GM20431 (cell line): ENCODE measurements around the gene POP4.

Experiments used
- in situ Hi-C: fragments of 300-500 bp; cut with MseI, MboI; formaldehyde crosslinking; loops from one replicate; pipeline ENCODE4 v1.15.0; 2020; ENCODE audit warnings: low sequenced_read_pairs; ENCODE audit not compliant: unreplicated experiment

The POP4 gene

DNA sequence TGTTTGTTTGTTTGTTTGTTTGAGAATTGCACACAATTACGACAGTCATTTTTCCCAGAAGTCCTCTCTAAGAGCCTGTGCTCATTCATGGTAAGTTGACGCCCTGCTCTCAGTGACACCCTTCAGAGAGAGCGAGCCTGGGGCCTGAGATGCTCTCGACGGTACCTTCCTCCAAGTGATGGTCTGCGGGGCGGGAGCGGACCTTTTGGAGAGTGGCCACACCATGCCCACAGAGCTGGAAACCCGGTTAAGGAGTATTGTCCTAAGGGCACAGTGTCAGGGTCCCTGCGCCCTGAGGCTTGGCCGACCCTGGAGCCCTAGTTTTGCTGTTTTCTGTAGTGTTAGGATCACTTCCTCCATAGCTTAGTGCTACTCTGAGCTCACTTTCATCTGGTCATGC lies 3.6 kb downstream of the POP4 start:
- in situ Hi-C loops: loop anchor here (10.0 kb wide), 1 partner anchor 95 kb away; no protein-coding TSS in a partner anchor

DNA sequence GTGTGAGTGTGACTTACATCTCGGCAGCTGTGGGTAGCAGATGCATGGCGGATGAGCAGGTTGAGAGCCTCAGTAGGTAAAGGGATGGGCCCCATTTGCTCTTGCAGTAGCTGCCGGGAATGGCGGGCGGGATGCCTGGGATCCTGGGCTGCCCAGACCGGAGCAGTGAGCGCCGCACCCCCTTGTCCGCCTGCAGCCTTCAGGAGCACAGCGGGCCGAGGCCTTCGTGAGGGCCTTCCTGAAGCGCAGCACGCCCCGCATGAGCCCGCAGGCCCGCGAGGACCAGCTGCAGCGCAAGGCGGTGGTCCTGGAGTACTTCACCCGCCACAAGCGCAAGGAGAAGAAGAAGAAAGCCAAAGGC lies 4.1 kb downstream of the POP4 start:
- in situ Hi-C loops: no loop called here

DNA sequence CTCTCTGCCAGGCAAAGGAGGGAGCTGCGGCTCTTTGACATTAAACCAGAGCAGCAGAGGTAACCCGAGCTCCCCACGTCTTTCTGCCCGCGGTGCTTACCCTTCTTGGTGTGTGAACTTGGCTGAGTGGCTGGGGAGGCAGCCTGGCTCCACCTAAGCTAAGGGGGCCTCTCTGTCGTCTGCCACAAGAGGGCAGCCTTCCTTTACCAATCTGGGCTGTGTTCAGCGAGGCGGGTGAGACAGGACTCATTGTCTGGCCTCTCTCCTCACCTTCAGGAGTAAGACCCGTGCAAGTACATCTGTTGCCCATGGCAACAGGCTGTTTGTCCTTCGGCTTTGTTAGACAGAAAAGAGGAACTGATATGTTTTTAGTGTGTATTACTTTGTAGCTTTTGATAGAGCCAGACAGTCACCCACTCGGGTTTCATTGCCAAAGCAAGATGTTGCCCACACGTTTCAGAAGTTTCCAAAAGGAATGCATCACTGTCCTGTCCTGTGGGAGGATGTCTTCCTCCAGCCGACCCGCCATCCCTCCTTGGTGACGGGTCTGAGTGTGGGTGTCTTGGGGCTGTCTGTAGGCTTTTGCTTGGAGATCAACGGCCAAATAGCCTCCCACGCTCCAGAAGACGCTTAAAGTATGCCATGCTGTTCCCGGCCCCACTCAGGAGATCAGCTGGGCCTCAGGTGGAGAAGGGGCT lies 4.6 kb downstream of the POP4 start:
- in situ Hi-C loops: no loop called here

DNA sequence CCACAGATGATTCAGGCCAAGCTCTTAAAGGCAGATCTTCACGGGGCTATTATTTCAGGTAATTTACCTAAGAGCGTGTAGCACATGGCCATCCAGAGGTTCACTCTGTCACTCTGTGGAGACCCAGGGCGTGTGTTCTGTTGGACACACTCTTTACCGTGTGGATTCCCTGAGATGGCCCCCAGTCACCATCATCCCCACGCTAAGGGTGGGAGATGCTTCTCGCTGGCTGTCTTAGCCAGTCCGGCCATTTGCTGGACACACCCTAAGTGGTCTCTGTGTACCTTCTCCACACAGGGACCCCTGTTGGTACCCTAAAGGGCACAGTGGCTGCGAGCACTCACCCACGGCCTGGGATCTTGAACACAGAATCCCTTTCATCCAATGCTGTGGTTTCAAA lies 6.0 kb downstream of the POP4 start:
- in situ Hi-C loops: no loop called here

DNA sequence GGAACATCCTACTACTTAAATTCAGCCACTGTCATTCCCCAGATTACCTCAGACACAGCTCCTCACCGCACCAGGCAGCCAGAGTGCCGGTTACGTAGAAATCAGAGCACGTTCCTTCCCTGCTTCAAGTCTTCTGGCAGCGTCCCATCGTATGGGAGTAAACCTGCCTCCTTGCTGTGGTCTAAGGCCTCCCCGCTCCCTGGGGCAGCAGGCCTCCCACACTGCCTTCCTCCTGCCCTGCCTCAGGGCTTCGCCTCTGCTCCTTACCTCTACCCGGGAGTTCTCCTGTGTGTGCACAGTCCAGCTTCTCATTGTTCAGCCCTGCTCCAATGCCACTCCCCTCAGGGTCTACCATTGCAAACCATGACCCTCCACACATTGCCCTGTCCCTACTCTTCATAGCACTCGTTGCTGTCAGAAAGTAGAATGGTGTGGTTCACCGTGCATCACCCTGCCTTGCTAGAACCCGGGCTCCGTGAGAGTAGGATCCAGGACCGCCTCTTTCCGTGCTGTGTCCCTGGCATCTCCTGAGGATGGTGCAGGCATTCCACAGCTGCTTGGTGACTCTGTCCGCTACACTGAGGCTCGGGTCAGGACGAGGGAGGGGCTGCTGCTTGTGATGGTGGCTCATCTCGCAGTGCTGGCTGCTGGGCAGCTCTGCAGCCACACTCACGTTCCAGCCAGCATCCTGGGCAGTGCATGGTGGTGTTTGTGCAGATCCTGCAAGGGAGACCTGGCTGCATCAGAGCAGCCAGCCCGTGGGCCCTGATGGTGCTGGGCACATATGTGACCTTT lies 6.9 kb downstream of the POP4 start:
- in situ Hi-C loops: no loop called here

DNA sequence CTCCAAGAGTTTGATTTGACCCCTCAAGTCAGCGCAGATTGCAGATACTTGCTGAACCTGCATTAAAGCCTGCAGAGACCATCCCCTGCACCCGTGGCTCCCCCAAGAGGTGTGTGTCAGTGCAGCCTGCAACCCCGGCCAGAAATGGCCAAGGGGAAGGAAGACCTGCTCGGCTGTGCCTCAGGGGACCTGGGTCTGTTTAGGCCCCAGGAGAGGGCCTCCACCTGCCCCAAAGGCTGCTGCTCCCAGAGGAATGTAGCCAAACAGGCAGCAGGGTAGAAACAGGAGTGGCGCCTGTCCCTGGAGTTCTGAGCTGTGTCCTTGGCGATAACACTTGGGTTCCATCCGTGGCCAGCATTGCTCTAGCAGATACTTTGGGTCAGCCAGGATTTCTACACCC lies 8.0 kb downstream of the POP4 start:
- in situ Hi-C loops: no loop called here

DNA sequence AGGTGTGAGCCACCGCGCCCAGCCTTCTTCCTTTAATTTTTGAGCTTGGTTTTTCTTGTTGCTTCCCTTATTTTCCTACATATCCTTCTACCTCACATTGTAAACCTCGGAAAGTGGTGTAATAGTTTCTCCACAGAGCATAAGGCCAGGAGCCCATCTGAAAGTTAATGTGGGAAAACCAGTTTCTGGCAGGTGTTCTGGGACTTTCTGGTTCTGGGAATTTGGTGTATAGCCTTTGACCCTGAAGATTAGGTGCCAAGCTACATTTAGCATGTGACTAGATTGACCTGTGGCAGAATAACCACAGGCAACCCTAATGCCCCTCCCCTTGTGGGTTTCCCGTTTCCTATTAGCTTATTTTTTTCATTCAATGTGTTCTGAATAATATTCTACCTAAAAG lies 8.7 kb downstream of the POP4 start:
- in situ Hi-C loops: no loop called here

DNA sequence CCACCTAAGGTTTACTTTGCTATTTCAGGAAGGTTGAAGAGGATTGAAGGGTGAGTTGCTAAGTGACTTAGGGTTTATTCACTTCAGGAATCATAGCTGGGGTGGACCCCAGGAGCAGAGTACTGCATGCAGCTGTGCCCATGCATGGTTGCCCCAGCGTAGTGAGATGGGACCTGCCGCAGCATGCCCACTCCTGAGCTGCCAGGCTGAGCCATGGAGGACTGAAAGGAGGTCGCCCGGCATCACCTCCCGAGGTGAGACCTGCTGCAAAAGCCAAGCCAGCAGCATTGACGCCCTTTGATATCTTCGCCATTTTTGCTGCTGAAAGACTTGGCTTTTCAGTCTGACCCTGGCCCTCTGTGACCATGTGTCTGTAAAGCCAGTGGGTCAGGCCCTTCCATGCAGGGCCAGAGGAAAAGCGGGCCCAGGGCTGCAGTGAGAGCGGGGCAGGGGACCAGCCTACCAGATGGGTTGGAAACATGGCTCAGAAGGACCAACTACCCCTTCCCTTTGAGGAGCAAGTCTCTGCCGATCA lies 9.9 kb downstream of the POP4 start:
- in situ Hi-C loops: no loop called here

DNA sequence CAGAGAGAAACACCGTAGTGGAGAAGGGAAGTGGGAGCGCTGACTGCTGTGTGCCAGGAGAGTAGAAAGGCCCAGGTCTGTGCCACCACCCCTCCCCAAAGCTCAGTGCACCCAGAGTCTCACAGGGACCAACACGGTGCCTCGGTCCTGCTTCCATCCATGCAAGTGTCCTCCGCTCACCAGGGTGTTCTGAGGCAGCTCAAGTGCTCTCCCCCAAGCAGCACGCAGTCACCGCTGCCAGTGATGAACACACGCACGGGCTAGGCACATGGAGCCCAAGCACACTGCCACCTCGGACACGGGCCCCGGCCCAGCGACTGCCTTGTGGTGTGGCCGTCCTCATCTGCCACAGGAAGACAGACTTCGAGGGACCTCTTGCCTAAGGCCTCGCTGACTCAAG lies 10.5 kb downstream of the POP4 start:
- in situ Hi-C loops: no loop called here

DNA sequence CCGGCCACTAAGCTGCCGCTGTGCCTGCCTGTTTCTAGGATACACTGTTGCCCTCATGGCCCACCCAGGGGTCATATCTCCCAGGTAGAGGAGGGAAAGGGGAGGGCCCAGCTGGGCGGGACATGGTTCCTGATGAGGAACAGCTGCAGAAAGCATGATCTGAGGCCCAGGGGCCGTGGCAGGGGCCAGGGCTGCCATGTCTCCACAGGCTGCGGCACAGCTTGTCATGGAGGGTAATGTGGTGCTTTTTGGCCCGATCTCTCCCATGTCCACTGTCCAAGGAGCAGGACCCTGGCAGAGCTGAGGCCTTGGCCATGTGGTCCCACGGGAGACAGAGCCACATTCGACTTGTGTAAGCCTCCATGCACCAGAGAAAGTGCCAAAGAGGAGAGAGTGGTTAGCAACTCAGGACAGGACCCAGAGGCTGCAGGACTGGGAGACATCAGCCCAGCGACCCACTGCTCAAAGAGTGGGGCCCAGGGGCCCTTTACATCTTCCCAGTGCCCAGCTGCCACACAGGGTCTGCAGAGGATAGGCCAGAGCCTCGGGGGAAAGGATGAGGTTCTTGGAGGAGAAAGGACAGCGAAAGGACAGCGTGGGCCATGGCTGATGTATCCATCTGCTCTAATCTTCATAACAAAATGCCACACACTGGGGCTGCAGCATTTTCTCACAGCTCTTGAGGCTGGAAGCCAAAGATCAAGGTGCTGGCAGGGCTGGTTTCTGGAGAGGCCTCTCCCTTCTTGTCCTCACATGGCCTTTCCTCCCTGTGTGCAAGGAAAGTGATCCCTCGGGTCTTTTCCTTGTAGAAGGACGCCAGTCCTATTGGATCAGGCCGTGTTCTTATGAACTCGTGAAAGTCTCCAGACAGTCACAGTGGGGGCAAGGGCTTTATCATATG lies 11.5 kb downstream of the POP4 start:
- in situ Hi-C loops: no loop called here

DNA sequence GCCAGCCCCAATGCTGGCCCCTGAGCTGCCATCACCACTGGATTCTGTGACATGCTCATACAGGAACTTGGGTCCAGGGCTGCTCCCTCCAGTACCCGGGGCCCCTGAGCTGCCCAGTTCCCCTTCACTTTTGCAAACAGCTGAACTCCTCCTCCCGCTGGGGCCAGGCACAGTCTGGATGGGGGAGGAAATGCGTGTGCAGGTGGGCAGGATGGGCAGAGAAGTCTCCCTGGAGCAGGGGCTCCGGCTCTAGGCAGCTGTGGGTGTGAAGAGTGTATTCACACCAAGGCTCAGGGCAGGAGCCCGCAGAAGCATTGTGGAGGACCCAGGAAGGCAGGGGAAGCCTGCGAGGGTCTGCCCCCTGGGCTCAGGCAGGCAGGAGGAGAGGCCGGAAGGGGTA lies 12.4 kb downstream of the POP4 start:
- in situ Hi-C loops: no loop called here

DNA sequence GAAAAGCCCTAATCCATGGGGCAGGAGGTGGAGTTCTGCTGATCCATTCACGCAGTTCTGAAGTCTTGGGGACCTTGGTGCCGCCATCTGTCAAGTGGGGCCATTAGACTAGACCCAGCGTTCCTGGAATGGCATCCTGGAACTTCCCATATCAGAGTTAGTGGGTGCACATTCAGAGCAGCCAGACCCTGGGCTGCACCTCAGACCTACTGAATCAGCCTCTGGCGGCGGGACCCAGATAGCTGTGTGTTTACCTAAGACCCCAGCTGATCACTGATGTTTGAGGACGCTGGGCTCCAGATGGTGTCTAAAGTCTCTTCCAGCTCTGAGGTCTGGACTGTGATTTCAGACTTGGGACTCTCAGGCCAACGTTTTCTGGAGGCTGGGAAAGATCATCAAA lies 12.8 kb downstream of the POP4 start:
- in situ Hi-C loops: no loop called here

DNA sequence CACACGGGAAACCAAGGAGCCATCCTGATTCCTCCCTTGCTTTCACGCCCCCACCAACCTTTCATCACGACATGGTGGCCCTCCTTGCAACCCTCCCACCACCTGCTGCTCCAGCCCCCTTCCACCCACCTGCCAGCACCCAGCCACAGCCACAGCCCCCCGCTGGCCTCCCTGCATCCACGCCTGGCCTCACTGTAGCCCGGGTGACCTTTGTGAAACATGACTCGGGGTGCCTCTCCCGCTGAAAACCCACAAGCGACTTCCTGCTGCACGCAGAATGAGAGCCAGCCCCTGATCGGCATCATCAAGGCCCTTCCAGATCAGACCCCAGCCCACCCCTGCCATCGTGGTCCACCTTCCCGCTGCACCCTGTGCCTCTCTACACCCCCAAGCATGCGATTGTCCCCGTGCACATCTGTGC lies 14.9 kb downstream of the POP4 start:
- in situ Hi-C loops: no loop called here

DNA sequence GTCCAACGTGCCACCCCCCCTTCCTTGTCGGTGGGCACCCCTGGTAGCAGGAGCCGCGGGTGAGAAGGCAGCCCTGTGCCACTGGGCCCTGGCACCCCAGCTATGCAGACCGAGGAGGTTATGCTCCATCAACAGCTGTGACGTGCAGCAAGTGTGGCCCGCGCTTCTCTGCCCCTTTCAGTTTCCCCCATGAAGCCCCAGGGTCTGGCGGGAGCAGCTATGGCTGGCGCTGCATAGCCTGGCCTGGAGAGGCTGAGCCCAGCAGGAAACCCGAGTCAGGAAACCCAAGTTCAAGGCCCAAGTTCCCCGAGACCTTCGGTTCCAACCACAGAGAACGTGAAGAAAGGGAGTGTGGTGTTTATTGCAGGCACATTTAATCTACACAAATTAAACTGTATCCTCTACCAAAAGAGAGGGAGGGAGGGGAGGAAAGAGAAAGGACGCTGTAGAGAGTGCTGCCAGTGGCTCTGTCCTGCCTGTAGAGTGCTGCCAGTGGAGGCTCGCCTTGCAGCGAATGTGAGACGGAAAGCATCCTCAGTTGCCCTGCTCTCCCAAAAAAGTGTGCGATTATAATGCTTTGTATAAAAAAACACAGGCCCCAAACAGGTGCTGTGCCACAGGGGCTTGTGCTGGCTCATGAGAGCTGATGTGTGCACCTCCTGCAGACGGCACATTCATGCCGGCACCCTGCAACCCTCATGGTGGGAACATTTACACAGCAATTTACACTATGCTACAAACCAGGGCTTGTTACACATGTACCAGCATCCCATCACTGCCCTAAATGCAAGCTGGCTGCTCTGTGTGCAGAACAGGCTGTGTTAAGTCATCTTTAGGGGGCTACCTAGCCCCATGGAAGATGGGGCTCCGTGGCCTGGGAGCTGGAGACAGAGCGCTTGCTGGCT lies 16.3 kb downstream of the POP4 start:
- in situ Hi-C loops: no loop called here

DNA sequence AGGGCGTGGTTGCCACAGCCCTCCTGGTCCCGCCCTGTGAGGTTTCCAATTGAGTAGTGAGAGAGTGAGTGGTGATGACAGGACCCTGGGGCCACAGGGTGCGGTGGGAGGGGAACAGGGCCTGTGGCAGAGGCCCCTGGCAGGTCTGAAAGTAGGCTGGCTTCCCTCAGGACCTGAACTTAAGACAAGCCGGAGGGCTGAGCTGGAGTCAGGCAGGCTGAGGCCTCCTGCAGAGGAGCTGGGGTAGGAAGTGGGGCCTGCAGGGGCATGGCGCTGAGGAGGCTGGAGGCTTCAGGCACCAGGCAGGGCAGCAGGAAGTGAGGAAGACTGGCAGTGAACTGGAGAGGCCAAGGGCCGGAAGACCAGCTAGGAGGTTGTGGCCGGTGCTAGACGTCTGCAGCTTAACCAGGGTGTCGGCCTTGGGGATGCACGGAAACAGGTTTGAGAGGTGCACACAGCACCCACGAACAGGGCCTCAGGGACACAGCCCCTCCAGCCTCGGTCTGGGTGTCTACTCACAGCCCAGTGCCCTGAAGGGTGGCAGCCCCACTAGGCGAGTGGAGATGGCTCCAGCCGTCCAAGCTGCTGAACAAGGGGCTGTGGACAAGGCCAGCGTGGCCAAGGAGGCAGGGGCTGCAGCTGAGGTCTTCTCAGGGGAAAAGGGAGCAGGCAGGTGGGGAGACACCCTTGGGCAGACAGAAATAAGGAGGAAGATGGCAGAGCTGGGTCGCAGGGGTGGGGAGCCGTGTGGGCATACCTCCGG lies 17.8 kb downstream of the POP4 start:
- in situ Hi-C loops: no loop called here

DNA sequence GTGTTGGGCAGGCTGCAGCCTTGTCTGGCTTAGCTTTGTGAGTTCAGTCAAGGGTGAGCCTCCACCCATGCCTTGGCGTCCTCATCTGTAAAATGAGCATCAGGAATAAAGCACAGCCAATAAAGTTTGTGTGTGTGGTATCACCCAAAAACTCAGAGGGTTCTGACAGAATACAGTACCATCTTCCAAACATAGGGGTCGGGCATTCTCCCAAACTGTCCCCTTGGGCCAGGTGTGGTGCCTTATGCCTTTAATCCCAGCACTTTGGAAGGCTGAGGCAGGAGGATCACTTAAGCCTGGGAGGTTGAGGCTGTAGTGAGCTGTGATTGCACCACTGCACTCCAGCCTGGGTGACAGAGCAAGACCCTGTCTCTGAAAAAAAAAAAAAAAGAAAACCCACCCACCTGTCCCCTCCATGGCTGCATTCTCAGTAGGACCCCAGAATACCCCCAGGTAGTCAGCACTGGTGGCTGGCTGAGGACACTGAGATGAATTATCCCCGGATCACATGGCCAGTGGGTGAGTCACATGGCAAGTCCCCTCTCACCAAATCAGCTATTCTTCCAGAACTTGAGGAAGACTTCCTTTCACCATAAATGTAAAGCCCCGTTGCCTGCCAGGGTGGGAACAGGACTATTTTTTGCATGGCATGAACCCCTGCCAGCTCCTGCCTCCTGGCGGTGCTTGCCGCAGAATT lies 18.6 kb downstream of the POP4 start:
- in situ Hi-C loops: no loop called here

DNA sequence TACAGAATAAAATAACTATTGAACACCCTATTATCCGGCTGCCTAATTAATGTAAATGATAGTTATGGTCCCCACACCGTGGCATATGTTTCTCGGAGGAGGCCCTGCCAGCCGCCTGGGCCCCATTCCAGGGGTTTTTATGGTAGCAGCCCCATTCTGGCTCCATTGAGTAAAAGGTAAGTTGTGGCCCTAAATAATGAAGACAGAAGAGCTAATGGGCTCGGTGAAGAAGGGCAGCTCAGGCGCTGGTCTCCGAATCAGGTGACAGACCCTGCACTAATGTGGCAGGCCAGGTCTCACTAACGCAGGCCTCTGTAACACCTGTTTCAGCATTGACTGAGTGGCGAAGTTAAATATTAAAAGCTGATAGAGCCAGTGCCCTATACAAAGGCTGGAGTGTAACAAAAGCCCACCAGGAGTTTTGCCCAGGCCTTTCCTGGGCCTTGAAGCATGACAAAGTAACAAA lies 19.1 kb downstream of the POP4 start:
- in situ Hi-C loops: no loop called here

DNA sequence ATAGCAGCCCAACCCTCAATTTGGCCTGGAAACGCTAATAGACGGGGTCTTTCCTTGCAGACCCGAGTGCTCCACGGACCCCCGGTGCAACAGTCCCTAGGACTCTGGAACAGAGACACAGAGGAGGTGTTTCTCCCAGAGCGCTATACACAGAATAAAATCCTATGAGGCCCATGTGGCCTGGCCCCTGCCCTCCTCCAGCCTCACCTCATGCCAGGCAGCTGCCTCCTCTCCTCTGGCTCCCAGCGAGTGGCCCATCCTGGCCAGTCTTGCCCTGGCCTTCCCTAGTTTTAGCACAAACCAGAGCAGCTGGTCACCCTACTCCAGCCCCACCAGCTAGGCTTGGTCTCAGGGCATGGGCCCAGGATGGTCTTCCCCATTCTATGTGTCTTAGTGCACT lies 20.3 kb downstream of the POP4 start:
- in situ Hi-C loops: no loop called here
